Measurements from ENCODE around the gene MCM5. TPM values are rescaled to one million over a fixed set of nuclear protein-coding genes. Genes with fewer than 3 reads are reported as not detected.

The MCM5 gene
- total RNA-seq, 4 donors from 2014 or later, result 11.6 to 26.6 (median 13.3) TPM

- DNase-seq, result no peak
- no peaks in the 10 kb centered on the region for H3K27me3 ChIP-seq
- H3K9me3 ChIP-seq, result no peaks in the 10 kb centered on the region
- WGBS, 2 donors (ENCODE audit: low coverage in 1 of 2), result 90% methylated on average over 6 of the region's 6 CpGs; no CpG with 5 or more reads in 1 of the 2 donors
- in situ Hi-C loops (cut with MboI; ENCODE audit: low pct_ligation_motif_present in 1 of 4, low pct_unique_long_range_greater_than_20kb in 1 of 4, low sequenced_read_pairs in 3 of 4) (no loop called here), intact Hi-C loops (cut with DNase I; ENCODE audit: low total_unique reads) (no loop called here)
- H3K4me1 ChIP-seq, result peaks cover 15 to 25% (median 20%) of the 10 kb centered on the region in 4 donors
- H3K4me3 ChIP-seq, result no peak overlapping the region
- no peak overlapping the region for H3K27ac ChIP-seq
- TF ChIP-seq POLR2AphosphoS5 (IDR thresholded peaks at IDR 0.05) (no peak), POLR2A (IDR thresholded peaks at IDR 0.05) (no peak), EP300 (IDR thresholded peaks at IDR 0.05; ENCODE audit: low read depth) (no peak)
- TF ChIP-seq, protein P1, sequence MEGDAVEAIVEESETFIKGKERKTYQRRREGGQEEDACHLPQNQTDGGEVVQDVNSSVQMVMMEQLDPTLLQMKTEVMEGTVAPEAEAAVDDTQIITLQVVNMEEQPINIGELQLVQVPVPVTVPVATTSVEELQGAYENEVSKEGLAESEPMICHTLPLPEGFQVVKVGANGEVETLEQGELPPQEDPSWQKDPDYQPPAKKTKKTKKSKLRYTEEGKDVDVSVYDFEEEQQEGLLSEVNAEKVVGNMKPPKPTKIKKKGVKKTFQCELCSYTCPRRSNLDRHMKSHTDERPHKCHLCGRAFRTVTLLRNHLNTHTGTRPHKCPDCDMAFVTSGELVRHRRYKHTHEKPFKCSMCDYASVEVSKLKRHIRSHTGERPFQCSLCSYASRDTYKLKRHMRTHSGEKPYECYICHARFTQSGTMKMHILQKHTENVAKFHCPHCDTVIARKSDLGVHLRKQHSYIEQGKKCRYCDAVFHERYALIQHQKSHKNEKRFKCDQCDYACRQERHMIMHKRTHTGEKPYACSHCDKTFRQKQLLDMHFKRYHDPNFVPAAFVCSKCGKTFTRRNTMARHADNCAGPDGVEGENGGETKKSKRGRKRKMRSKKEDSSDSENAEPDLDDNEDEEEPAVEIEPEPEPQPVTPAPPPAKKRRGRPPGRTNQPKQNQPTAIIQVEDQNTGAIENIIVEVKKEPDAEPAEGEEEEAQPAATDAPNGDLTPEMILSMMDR (IDR thresholded peaks at IDR 0.05), result no peak
- no peaks in the 10 kb centered on the region for H3K36me3 ChIP-seq
These were observed 72.5 kb downstream of the MCM5 start for GRCh38 chr22:35472488-35472887.

- no peak for DNase-seq
- Histone ChIP-seq H3K4me1 (peaks cover 12 to 25% (median 18%) of the 10 kb centered on the region in 4 donors), H3K9me3 (no peaks in the 10 kb centered on the region), H3K36me3 (no peaks in the 10 kb centered on the region), H3K27ac (no peak overlapping the region), H3K27me3 (no peaks in the 10 kb centered on the region), H3K4me3 (no peak overlapping the region)
- intact Hi-C loops (cut with DNase I; ENCODE audit: low total_unique reads), result no loop called here
- WGBS, 2 donors (ENCODE audit: low coverage in 1 of 2), result 83 to 86% methylated on average over 1 to 4 of the region's 4 CpGs
- TF ChIP-seq POLR2AphosphoS5 (IDR thresholded peaks at IDR 0.05) (no peak), EP300 (IDR thresholded peaks at IDR 0.05; ENCODE audit: low read depth) (no peak)
- in situ Hi-C loops (cut with MboI; ENCODE audit: low pct_ligation_motif_present in 1 of 4, low pct_unique_long_range_greater_than_20kb in 1 of 4, low sequenced_read_pairs in 3 of 4), result no loop called here
These were observed 74.0 kb downstream of the MCM5 start for GRCh38 chr22:35473971-35474370.

Other genes with a start within 250 kb of the MCM5 start
- gene HMGXB4, start 142.6 kb upstream of the MCM5 start, total RNA-seq, result 10 to 100 TPM; 14.0 to 43.4 (median 26.2) TPM
- gene TOM1, start 100.2 kb upstream of the MCM5 start, total RNA-seq, result 100 to 1,000 TPM in 2 of 4 donors, 10 to 100 TPM in 2; 56.3 to 183 (median 104) TPM
- gene HMOX1, start 19.0 kb upstream of the MCM5 start, total RNA-seq, result 100 to 1,000 TPM in 1 of 4 donors, 10 to 100 TPM in 2, under 1 TPM in 1; 1.00 to 172 (median 42.7) TPM
- 10 to 100 TPM in 3 of 4 donors, 1 to 10 TPM in 1; 8.5 to 19.7 (median 13.9) TPM for gene RASD2, start 140.7 kb downstream of the MCM5 start, total RNA-seq
- gene MB, start 217.2 kb downstream of the MCM5 start, total RNA-seq, result 10 to 100 TPM in 2 of 4 donors, 1 to 10 TPM in 1, not detected in 1; 9.0 to 37.0 (median 15.7) TPM
- gene APOL6, start 248.3 kb downstream of the MCM5 start, total RNA-seq, result 10 to 100 TPM in 3 of 4 donors, 1 to 10 TPM in 1; 4.6 to 39.7 (median 27.5) TPM

Measured in transverse colon (tissue), 4 donors.